Measurements from ENCODE around the gene LIMA1. TPM values are rescaled to one million over a fixed set of nuclear protein-coding genes. Genes with fewer than 3 reads are reported as not detected.

LIMA1 gene
- total RNA-seq, 4 donors from 2014 or later = 151 to 259 (median 243) TPM

GRCh38 chr12:50232771-50233209 is 50.5 kb downstream of the LIMA1 start:
- peaks cover 0 to 15% (median 0%) of the 10 kb centered on the region in 4 donors for H3K36me3 ChIP-seq
- 83% methylated on average over 9 of the region's 9 CpGs; no CpG with 5 or more reads in 1 of the 2 donors for WGBS, 2 donors (ENCODE audit: low coverage in 1 of 2)
- H3K4me1 ChIP-seq = peaks cover 0 to 11% (median 5%) of the 10 kb centered on the region in 4 donors
- H3K4me3 ChIP-seq = no peak overlapping the region
- no peak overlapping the region for H3K27ac ChIP-seq
- H3K9me3 ChIP-seq = no peaks in the 10 kb centered on the region
- intact Hi-C loops (cut with DNase I; ENCODE audit: low total_unique reads) = no loop called here
- no peak for DNase-seq
- H3K27me3 ChIP-seq = no peaks in the 10 kb centered on the region
- in situ Hi-C loops (cut with MboI; ENCODE audit: low pct_ligation_motif_present in 1 of 4, low pct_unique_long_range_greater_than_20kb in 1 of 4, low sequenced_read_pairs in 3 of 4) = no loop called here
- TF ChIP-seq POLR2A (IDR thresholded peaks at IDR 0.05) (no peak), POLR2AphosphoS5 (IDR thresholded peaks at IDR 0.05) (no peak), CTCF (IDR thresholded peaks at IDR 0.05) (no peak)

- H3K36me3 ChIP-seq = peaks cover 0 to 13% (median 0%) of the 10 kb centered on the region in 4 donors
- intact Hi-C loops (cut with DNase I; ENCODE audit: low total_unique reads) = no loop called here
These were observed 51.1 kb downstream of the LIMA1 start for GRCh38 chr12:50232206-50232605.

GRCh38 chr12:50231346-50231745 is 52.0 kb downstream of the LIMA1 start:
- in situ Hi-C loops (cut with MboI; ENCODE audit: low pct_ligation_motif_present in 1 of 4, low pct_unique_long_range_greater_than_20kb in 1 of 4, low sequenced_read_pairs in 3 of 4) (no loop called here), intact Hi-C loops (cut with DNase I; ENCODE audit: low total_unique reads) (no loop called here)
- no peaks in the 10 kb centered on the region for H3K27me3 ChIP-seq
- TF ChIP-seq POLR2AphosphoS5 (IDR thresholded peaks at IDR 0.05) (no peak), CTCF (IDR thresholded peaks at IDR 0.05) (no peak), EP300 (IDR thresholded peaks at IDR 0.05; ENCODE audit: low read depth) (no peak), POLR2A (IDR thresholded peaks at IDR 0.05) (no peak)
- H3K9me3 ChIP-seq = no peaks in the 10 kb centered on the region
- peaks cover 0 to 6% (median 0%) of the 10 kb centered on the region in 4 donors for H3K36me3 ChIP-seq
- no peak for DNase-seq
- H3K4me1 ChIP-seq = peaks cover 0 to 11% (median 5%) of the 10 kb centered on the region in 4 donors
- H3K4me3 ChIP-seq = no peak overlapping the region
- H3K27ac ChIP-seq = no peak overlapping the region

More at GRCh38 chr12:50232206-50232605, 51.1 kb downstream of the LIMA1 start:
- Histone ChIP-seq H3K4me3 (no peak overlapping the region), H3K9me3 (no peaks in the 10 kb centered on the region), H3K27ac (no peak overlapping the region), H3K4me1 (peaks cover 0 to 11% (median 5%) of the 10 kb centered on the region in 4 donors), H3K27me3 (no peaks in the 10 kb centered on the region)
- WGBS, 2 donors (ENCODE audit: low coverage in 1 of 2) = 92% methylated on average over 4 of the region's 4 CpGs; no CpG with 5 or more reads in 1 of the 2 donors
- DNase-seq = no peak
- in situ Hi-C loops (cut with MboI; ENCODE audit: low pct_ligation_motif_present in 1 of 4, low pct_unique_long_range_greater_than_20kb in 1 of 4, low sequenced_read_pairs in 3 of 4) = no loop called here
- no peak for TF ChIP-seq CTCF (IDR thresholded peaks at IDR 0.05)
- TF ChIP-seq EP300 (IDR thresholded peaks at IDR 0.05; ENCODE audit: low read depth) = no peak
- no peak for TF ChIP-seq POLR2A (IDR thresholded peaks at IDR 0.05)
- no peak for TF ChIP-seq POLR2AphosphoS5 (IDR thresholded peaks at IDR 0.05)

GRCh38 chr12:50230217-50230616 is 53.1 kb downstream of the LIMA1 start:
- Histone ChIP-seq H3K27me3 (no peaks in the 10 kb centered on the region), H3K4me3 (no peak overlapping the region), H3K27ac (no peak overlapping the region), H3K9me3 (no peaks in the 10 kb centered on the region), H3K36me3 (peaks cover 0 to 6% (median 0%) of the 10 kb centered on the region in 4 donors), H3K4me1 (peaks cover 0 to 11% (median 5%) of the 10 kb centered on the region in 4 donors)
- intact Hi-C loops (cut with DNase I; ENCODE audit: low total_unique reads) = no loop called here
- no peak for DNase-seq
- TF ChIP-seq POLR2AphosphoS5 (IDR thresholded peaks at IDR 0.05) = no peak
- no peak for TF ChIP-seq EP300 (IDR thresholded peaks at IDR 0.05; ENCODE audit: low read depth)
- no peak for TF ChIP-seq POLR2A (IDR thresholded peaks at IDR 0.05)
- TF ChIP-seq CTCF (IDR thresholded peaks at IDR 0.05) = no peak
- in situ Hi-C loops (cut with MboI; ENCODE audit: low pct_ligation_motif_present in 1 of 4, low pct_unique_long_range_greater_than_20kb in 1 of 4, low sequenced_read_pairs in 3 of 4) = no loop called here
- 86 to 91% methylated on average over 5 to 6 of the region's 6 CpGs for WGBS, 2 donors (ENCODE audit: low coverage in 1 of 2)

All from transverse colon (tissue), 4 donors.